ENCODE results near the gene ORMDL2.
"Not testable (repeated sequence)": the region's sequence is repeated elsewhere in the genome, so short reads cannot be mapped to it uniquely, and the experiment has no call there.

ORMDL2 gene

GRCh38 chr12:55829967-55830600, 12.2 kb downstream of the ORMDL2 start:
- peak; percentile 64 for DNase-seq (ENCODE audit: low spot score)

- peak; percentile 70 for DNase-seq (ENCODE audit: low spot score)
Observed at GRCh38 chr12:55830601-55831446, 13.0 kb downstream of the ORMDL2 start.

DNA sequence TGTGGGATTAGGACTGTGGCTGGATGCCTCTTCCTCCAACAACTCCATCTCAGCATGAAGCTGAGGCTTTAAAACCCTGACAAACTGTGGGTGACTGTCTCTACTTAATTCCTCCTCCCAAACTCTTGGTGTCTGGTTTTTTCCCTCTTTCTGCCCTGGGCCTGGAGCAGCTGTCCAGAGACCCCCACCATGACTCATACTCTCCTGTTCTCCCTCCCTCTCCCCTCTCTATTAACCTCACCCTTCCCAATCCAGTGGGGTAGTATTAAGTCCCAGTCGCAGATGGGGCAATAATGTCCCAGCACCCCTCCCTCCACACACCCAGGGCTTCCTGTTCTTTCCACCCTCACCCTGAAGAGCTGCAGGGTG, 13.6 kb downstream of the ORMDL2 start:
- DNase-seq (ENCODE audit: low spot score) = no peak

DNA sequence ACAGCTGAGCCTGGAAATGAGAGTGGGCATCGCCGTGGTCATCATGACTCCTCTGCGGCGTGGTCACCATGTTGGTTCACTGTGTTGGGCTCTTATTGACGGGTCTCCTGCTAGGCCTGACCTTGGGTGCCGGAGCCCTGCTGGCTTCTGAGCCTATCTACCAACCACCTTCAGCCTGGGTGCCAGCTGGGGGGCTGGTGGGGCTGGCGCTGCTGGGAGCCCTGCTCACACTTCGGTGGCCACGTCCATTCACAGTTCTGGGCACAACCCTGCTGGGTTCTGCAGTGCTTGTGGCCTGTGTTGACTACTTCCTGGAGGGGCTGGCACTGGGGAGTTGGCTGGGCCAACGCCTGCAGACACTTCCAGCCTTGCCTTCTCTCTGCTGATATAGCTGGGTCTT, 15.2 kb downstream of the ORMDL2 start:
- no peak for DNase-seq (ENCODE audit: low spot score)

DNA sequence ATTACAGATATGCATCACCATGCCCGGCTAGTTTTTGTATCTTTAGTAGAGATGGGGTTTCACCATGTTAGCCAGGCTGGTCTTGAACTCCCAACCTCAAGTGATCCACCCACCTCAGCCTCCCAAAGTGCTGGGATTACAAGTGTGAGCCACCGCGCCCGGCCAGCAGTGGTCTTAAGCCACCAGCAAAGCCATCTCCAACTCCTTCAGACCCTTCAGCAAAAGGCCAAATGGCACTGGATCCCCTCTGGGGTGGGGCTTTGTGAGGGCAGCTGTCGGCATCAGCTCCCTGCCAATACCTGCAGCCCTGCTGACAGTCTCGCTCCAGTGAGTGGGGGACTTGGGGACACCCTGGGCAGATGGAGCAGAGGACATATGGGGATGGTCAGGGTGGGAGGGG, 16.6 kb downstream of the ORMDL2 start:
- DNase-seq (ENCODE audit: low spot score) = not testable (repeated sequence)

DNA sequence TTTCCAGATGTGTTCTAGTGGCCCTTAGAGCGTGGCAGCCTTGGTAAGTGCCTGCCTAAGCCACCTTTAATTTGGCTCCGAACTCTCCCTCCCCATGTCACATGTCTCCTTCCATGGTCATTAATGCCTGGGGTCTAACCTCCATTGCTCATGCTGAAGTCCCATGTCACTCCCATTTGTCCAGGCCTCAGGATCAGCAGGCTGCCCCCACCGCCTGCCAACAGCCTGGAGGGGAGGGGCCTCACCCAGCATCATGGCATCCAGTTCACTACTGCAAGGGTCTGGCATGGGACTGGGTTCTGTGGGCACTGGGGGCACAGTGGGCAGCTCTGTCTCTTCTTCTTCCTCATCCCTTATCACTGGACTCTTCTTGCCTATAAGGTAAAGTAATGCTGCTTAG, 20.5 kb downstream of the ORMDL2 start:
- DNase-seq (ENCODE audit: low spot score) = no peak

- no peak for DNase-seq (ENCODE audit: low spot score)
Observed at GRCh38 chr12:55839345-55840140, 21.7 kb downstream of the ORMDL2 start.

- no peak for DNase-seq (ENCODE audit: low spot score)
Observed at GRCh38 chr12:55840581-55841351, 22.9 kb downstream of the ORMDL2 start.

DNA sequence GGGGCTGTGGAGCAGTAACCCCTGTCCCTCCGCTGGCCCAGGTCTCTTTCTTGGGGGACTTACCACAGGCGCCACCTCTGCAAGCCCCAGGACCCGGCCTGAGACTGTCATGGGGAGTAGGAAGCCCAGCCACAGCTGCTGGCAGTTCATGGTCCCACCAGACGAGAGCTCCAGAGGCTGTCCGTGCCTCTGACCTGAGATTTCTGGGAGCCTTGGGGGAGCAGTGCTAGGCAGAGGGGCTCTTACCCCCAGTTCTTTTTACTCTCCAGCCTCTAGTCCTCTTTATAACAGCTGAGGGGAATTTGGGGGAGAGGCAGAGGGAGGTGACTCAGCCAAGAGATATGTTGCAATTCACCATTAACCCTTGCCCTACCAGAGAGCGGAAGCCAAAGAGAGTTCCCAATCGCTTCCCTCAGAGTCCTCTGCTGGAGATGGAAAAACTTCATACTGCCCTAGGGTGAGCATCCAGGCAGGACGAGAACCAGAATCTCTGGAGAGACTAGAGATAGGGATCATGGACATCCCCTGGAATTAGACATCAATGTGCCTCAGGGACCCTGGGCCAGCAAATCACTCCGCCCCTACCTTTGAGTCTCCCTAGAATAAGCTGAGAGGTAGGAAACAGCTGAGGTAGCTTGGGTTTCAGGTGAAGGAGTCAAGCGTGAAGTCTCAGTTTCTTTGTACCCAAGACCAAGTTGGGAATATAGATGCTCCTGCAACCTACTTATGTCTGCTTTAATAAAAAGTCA, 25.0 kb downstream of the ORMDL2 start, which contains the start of gene MMP19:
Gene MMP19, minus strand, starts transcription at position 256 of the 749 bp plus-strand sequence. Its CDS starts 106 bp downstream, at position 150.
- no peak for DNase-seq (ENCODE audit: low spot score)

- no peak for DNase-seq (ENCODE audit: low spot score)
Observed at GRCh38 chr12:55843431-55843830, 25.6 kb downstream of the ORMDL2 start.

DNA sequence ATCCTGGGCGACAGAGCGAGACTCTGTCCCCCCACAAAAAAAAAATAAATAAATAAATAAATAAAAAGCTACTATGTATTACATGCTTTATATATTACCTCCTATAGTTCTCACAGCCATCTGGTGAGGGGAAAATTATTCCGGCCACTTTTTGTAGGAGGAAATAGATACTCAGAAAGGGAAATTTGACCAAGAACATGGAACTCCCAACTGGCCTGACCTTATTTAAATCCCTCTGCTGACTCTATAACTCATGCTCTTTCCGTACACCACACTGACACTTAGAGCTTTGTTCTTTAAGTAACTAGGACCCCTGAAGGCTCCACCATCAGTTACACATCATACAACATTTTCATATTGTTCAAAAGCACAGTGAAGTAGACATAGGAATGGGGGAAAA, 27.1 kb downstream of the ORMDL2 start:
- no peak for DNase-seq (ENCODE audit: low spot score)

- DNase-seq (ENCODE audit: low spot score) = no peak
Observed at GRCh38 chr12:55845361-55845760, 27.5 kb downstream of the ORMDL2 start.

DNA sequence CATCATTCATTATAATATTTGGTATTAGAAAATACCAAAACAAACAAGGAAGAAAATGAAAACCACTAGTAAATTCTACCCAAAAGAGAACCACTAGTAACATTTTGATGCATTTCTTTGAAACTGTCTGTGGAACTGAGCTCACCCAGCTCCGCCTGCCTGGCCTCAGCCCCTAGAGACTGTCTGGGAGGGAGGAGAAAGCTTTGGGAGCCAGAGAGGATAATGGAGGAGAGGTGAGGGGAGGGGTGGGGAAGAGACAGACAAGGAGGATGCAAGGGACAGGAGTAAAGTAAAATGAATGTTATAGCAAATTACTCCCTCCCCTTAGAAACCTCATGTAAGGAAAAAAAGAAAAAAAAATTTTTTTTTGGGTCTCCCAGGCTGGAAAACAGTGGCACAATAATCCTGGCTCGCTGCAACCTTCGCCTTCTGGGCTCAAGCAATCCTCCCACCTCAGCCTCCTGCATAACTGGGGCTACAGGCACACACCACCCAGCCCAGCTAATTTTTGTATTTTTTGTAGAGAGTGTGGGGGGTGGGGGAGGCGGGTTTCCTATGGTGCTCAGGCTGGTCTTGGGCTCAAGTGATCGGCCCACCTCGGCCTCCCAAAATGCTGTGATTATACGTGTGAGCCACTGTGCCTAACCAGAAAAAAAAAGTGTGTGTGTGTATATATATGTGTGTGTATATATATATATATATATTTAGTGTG, 28.1 kb downstream of the ORMDL2 start:
- no peak for DNase-seq (ENCODE audit: low spot score)

GRCh38 chr12:55847033-55847432, 29.2 kb downstream of the ORMDL2 start:
- DNase-seq (ENCODE audit: low spot score) = no peak

DNA sequence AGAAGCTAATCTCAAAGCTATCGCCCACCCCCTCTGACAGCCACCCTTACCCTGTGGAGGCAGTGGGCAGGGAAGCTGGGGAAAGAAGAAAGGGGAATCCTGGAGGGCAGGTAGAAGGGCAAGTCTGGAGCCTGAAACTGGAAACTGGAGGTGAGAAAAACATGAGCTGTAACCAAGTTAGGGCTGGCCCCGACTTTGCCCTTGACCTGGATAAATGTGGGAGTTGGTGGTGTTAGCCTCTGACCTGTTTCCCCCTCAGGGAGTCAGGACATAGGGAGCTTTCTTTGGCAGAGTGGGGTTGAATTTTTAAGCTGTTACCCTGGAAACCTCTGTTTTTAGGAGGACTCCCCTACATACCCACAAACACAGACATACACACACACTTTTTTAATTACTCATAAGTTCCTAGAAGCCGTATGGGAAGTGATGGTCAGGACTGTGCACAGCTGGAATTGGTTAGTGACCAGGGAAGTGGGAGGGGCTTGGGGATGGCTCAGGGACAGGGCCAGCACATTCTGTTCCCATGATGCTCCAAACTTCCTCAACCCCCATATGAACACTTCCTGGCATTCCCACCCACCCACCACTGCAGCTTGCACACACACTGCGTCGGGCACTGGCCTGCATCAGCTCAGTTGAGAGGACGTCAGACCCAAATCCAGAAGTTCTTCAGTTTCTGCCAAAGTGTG, 29.9 kb downstream of the ORMDL2 start:
- DNase-seq (ENCODE audit: low spot score) = no peak

DNA sequence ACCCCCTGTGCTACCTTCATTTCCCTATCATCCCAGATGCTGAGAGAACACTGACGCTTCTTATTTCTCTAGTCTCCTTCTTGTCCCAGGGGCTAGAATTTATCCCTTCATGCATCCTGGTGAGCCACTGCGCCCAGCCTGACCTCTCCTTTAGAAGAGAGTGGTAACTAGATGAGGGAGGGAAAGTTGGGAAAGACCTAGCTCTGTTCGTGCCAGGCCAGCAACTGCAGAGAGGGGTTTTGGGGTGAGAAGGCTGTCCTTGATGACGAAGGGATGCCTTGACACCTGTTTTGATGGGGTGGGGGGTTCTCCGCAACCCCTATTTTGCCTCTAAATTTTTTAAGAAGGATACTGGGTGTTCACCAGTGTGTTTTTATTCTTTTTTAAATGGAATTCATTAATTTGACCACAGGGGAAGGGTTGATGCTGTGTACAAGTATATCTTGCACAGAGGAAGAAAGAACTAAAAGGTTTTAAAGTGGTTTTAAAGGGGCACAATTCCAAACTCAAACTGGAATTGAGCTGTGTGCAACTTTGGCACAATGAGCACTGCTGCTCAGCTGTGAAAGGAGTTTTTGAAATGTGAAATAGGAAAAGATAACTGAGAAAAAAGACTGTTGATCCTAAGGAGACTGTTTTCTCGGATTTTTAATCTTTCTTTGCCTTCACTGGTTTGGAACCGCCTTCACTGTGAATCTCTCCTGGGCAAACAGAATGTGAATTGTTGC, 31.9 kb downstream of the ORMDL2 start:
- no peak for DNase-seq (ENCODE audit: low spot score)

DNA sequence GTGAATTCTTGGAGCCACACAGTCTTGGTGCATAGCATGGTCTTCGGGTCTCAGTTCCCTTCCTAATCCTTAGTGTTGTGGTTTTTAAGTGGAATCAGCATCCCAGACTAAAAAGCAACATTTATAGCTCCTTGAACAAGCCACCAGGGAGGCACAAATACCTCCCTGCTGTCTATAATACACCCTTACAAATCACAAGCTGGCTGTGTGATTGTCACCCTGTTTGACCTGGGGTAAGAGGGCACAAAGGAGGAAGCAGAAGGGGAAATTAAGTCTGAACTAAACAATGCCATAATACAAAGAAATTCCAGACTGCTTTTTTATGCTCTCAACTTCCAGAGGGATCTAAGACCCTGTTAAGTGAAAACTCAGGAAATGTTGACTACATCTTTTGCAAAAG, 32.6 kb downstream of the ORMDL2 start:
- DNase-seq (ENCODE audit: low spot score) = no peak

GRCh38 chr12:55850893-55851292, 33.1 kb downstream of the ORMDL2 start:
- no peak for DNase-seq (ENCODE audit: low spot score)

DNA sequence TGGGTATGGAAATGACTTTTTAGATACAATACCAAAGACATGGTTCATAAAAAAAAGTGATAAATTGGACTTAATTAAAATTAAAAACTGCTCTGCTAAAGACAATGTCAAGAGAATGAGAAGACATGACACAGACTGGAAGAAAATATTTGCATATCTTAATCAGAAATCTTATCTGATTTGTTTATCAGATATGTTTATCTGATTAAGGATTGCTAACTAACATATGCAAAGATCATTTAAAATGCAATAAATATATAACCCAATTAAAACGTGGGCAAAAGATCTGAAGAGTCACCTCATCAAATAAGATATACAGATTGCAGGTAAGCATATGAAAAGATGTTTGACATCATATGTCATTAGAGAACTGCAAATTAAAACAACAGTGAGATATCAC, 34.9 kb downstream of the ORMDL2 start:
- DNase-seq (ENCODE audit: low spot score) = no peak

All from NAMALWA (cell line).